HCT116 (cell line): ENCODE data around the gene MNX1. TPM values are rescaled to one million over a fixed set of nuclear protein-coding genes. Genes with fewer than 3 reads are reported as not detected.

Experiments
- ATAC-seq: fragments of 200-7000 bp; cut with Tn5 transposase; 2 replicates; pipeline ENCODE4 v1.9.1; 2020; ENCODE audit warnings: mild to moderate bottlenecking, moderate library complexity
- BruUV-seq: library from RNA; stranded (reverse); fragments of 400-500 nt; replicated peaks from 2 replicates; lab custom pipeline; 2021; lab: Mats Ljungman, UMichigan
- CTCF ChIA-PET: fragments of 300-600 bp; sonication (Branson Sonifier 250); formaldehyde crosslinking; loops from one replicate; lab custom pipeline; 2021; ENCODE audit warnings: antibody characterized with exemption; lab: Charles Lee
- POLR2A ChIA-PET: fragments of 300-600, 350-600 bp; sonication (Branson Sonifier 250); formaldehyde crosslinking; loops from one replicate; lab custom pipeline; 2021; ENCODE audit warnings: antibody characterized with exemption; lab: Charles Lee
- RAD21 ChIA-PET, 2 experiments: fragments of 300-600 bp; sonication (Branson Sonifier 250); formaldehyde crosslinking; loops; one replicate each; lab custom pipeline; 2023; ENCODE audit warnings: low total read pairs in 2 of 2; ENCODE audit not compliant: uncharacterized antibody in 2 of 2, unreplicated experiment in 2 of 2, low non-redundant PET in 1 of 2; lab: Charles Lee
- DNase-seq: peaks from one replicate; pipeline ENCODE4 v3.0.0-alpha.2; 2010; ENCODE audit warnings: low read depth, low spot score
- H2AFZ ChIP-seq: fragments of 200-600 bp; shearing (Covaris generic), sonication (generic); 2 replicates; pipeline ENCODE4 v1.6.1; 2017; ENCODE audit warnings: low read depth, mixed run types, mixed read lengths, antibody characterized with exemption, low read length; ENCODE audit not compliant: poor library complexity, severe bottlenecking
- H3K27ac ChIP-seq: 2 replicates; pipeline ENCODE4 v1.5.1; 2012; ENCODE audit warnings: low read depth, low read length
- H3K27me3 ChIP-seq: fragments of 200-600 bp; sonication (generic); 2 replicates; pipeline ENCODE4 v1.6.1; 2016; ENCODE audit warnings: mixed run types, low read length, mixed read lengths; ENCODE audit not compliant: insufficient read depth
- H3K36me3 ChIP-seq, 2 experiments: fragments of 200-500 bp in 1 of 2; fragments of 200-600 bp in 1 of 2; sonication (Bioruptor generic) in 1 of 2; sonication (generic) in 1 of 2; 2 replicates each; pipeline versions ENCODE4 v1.5.1 to v1.6.1; 2014 to 2016; ENCODE audit warnings: low read length in 2 of 2, inconsistent platforms in 1 of 2, mixed read lengths in 1 of 2, mixed run types in 1 of 2; ENCODE audit not compliant: insufficient read depth in 2 of 2, control insufficient read depth in 1 of 2
- H3K4me1 ChIP-seq, 2 experiments: fragments of 200-600 bp in 1 of 2; sonication (generic) in 1 of 2; 2 replicates each; pipeline versions ENCODE4 v1.5.1 to v1.6.1; 2012 to 2017; ENCODE audit warnings: low read length in 2 of 2, inconsistent platforms in 1 of 2, mild to moderate bottlenecking in 1 of 2, mixed read lengths in 1 of 2, mixed run types in 1 of 2, moderate library complexity in 1 of 2; ENCODE audit not compliant: insufficient read depth in 2 of 2, control insufficient read depth in 1 of 2
- H3K4me2 ChIP-seq: fragments of 200-600 bp; sonication (generic); 2 replicates; pipeline ENCODE4 v1.6.1; 2017; ENCODE audit warnings: mixed run types, low read length, mixed read lengths
- H3K4me3 ChIP-seq, 2 experiments: fragments of 200-600 bp in 1 of 2; sonication (generic) in 1 of 2; replicated peaks in 1 of 2; 2 replicates each; pipeline ENCODE4 v1.5.1; 2011 to 2016; ENCODE audit warnings: low read length in 2 of 2, control low read depth in 1 of 2, low read depth in 1 of 2, mild to moderate bottlenecking in 1 of 2, mixed read lengths in 1 of 2, mixed run types in 1 of 2
- H3K79me2 ChIP-seq: fragments of 200-600 bp; sonication (generic); 2 replicates; pipeline ENCODE4 v1.6.1; 2017; ENCODE audit warnings: mild to moderate bottlenecking, mixed run types, low read length, moderate library complexity, mixed read lengths; ENCODE audit not compliant: insufficient read depth
- H3K9ac ChIP-seq: fragments of 200-600 bp; sonication (generic); 2 replicates; pipeline ENCODE4 v1.6.1; 2016; ENCODE audit warnings: low read length, mixed read lengths
- H3K9me2 ChIP-seq: fragments of 200-600 bp; sonication (generic), shearing (Covaris generic); 2 replicates; pipeline ENCODE4 v1.6.1; 2017; ENCODE audit warnings: mixed run types, mild to moderate bottlenecking, moderate library complexity; ENCODE audit not compliant: insufficient read depth
- H3K9me3 ChIP-seq, 2 experiments: fragments of 200-500 bp in 1 of 2; fragments of 200-600 bp in 1 of 2; sonication (Bioruptor generic) in 1 of 2; sonication (generic) in 1 of 2; 2 replicates each; pipeline ENCODE4 v1.6.1; 2014 to 2017; ENCODE audit warnings: low read length in 2 of 2, mixed read lengths in 2 of 2, inconsistent platforms in 1 of 2, low read depth in 1 of 2, mild to moderate bottlenecking in 1 of 2, mixed run types in 1 of 2, moderate library complexity in 1 of 2; ENCODE audit not compliant: control insufficient read depth in 1 of 2, insufficient read depth in 1 of 2
- H4K20me1 ChIP-seq: fragments of 200-600 bp; sonication (generic), shearing (Covaris generic); 2 replicates; pipeline ENCODE4 v1.6.1; 2017; ENCODE audit warnings: mixed run types, mild to moderate bottlenecking, moderate library complexity; ENCODE audit not compliant: insufficient read depth
- CEBPB ChIP-seq: IDR thresholded peaks from 2 replicates; pipeline ENCODE4 v1.6.1; 2012; ENCODE audit warnings: low read depth
- CTCF ChIP-seq, 3 experiments: fragments of 200-600 bp in 1 of 3; sonication (generic) in 1 of 3; IDR thresholded peaks in 2 of 3; conservative IDR thresholded peaks in 1 of 3; 2 replicates each; pipeline ENCODE4 v1.5.1; 2012 to 2017; ENCODE audit warnings: low read depth in 2 of 3, low read length in 2 of 3, antibody characterized with exemption in 1 of 3, borderline replicate concordance in 1 of 3, control low read depth in 1 of 3, mild to moderate bottlenecking in 1 of 3, mixed read lengths in 1 of 3, mixed run types in 1 of 3, moderate library complexity in 1 of 3; ENCODE audit not compliant: insufficient read depth in 1 of 3
- ELF1 ChIP-seq: IDR thresholded peaks from 2 replicates; pipeline ENCODE4 v1.6.1; 2012; ENCODE audit warnings: low read depth, borderline replicate concordance
- EZH2 ChIP-seq: fragments of 200-600 bp; sonication (generic); IDR thresholded peaks from 2 replicates; pipeline ENCODE4 v1.6.1; 2017; ENCODE audit warnings: antibody characterized with exemption, mixed run types
- EZH2phosphoT487 ChIP-seq: fragments of 200-600 bp; IDR thresholded peaks from 2 replicates; pipeline ENCODE4 v1.6.1; 2018; ENCODE audit warnings: antibody characterized with exemption, borderline replicate concordance
- FOSL1 ChIP-seq: IDR thresholded peaks from 2 replicates; pipeline ENCODE4 v1.6.1; 2012; ENCODE audit warnings: low read depth
- POLR2A ChIP-seq: IDR thresholded peaks from 2 replicates; pipeline ENCODE4 v1.7.0; 2011; ENCODE audit warnings: borderline replicate concordance; ENCODE audit not compliant: insufficient read depth, insufficient read length; ENCODE audit errors: extremely low read depth
- POLR2AphosphoS5 ChIP-seq: IDR thresholded peaks from 2 replicates; pipeline ENCODE4 v1.6.1; 2011; ENCODE audit warnings: mild to moderate bottlenecking, low read depth, low read length, moderate library complexity
- SRF ChIP-seq: IDR thresholded peaks from 2 replicates; pipeline ENCODE4 v1.6.1; 2012; ENCODE audit warnings: low read depth
- YY1 ChIP-seq: IDR thresholded peaks from 2 replicates; pipeline ENCODE4 v1.6.1; 2011; ENCODE audit warnings: low read length, low read depth, moderate library complexity, mild to moderate bottlenecking; ENCODE audit not compliant: insufficient replicate concordance; ENCODE audit errors: extremely low read depth
- ZBTB33 ChIP-seq: IDR thresholded peaks from 2 replicates; pipeline ENCODE4 v1.6.1; 2011; ENCODE audit warnings: mild to moderate bottlenecking, low read length, moderate library complexity; ENCODE audit not compliant: insufficient replicate concordance; ENCODE audit errors: extremely low read depth
- ZFX ChIP-seq: fragments of 450-650 bp; IDR thresholded peaks from 2 replicates; pipeline ENCODE4 v1.6.1; 2017
- ZNF274 ChIP-seq: fragments of 200-500 bp; sonication (Bioruptor generic); IDR thresholded peaks from 2 replicates; pipeline ENCODE4 v1.6.1; 2014; ENCODE audit warnings: mild to moderate bottlenecking, low read depth, low read length, inconsistent platforms
- intact Hi-C: fragments of 100-400 bp; cut with micrococcal nuclease; formaldehyde crosslinking; loops from 2 replicates; pipeline ENCODE4 v1.10.0; 2022
- total RNA-seq: library from RNA; stranded (reverse); gene quantifications from one replicate; pipeline ENCODE4 v1.2.1, GENCODE V29; 2021; ENCODE audit not compliant: unreplicated experiment

MNX1 gene
- total RNA-seq, 1 experiment from 2014 or later = 7.7 TPM

GRCh38 chr7:157017149-157017548 is 6.7 kb upstream of the MNX1 start:
- DNase-seq (no peak), ATAC-seq (no peak)
- H4K20me1 ChIP-seq = no peaks in the 10 kb centered on the region
- POLR2A ChIA-PET = no interaction called here
- no peaks in the 10 kb centered on the region for H3K9me2 ChIP-seq
- no peak overlapping the region for H2AFZ ChIP-seq
- H3K36me3 ChIP-seq = no peaks in the 10 kb centered on the region
- CTCF ChIA-PET = no interaction called here
- no peak overlapping the region for H3K9ac ChIP-seq
- H3K27ac ChIP-seq = no peak overlapping the region
- intact Hi-C loops = no loop called here
- no TSS peak for BruUV-seq
- no peaks in the 10 kb centered on the region for H3K79me2 ChIP-seq
- RAD21 ChIA-PET = no interaction called here
- no peak overlapping the region for H3K4me2 ChIP-seq
- no peak for TF ChIP-seq EZH2phosphoT487
- H3K9me3 ChIP-seq = no peaks in the 10 kb centered on the region
- peaks cover 0 to 1% of the 10 kb centered on the region in 2 experiments; a peak in 3 of 4 replicates for H3K4me1 ChIP-seq
- H3K27me3 ChIP-seq = no peaks in the 10 kb centered on the region
- H3K4me3 ChIP-seq = no peak overlapping the region

- POLR2A ChIA-PET = no interaction called here
- Histone ChIP-seq H3K79me2 (peaks cover 3% of the 10 kb centered on the region; the same call in 1 of the 2 replicates), H3K9me2 (no peaks in the 10 kb centered on the region), H3K27me3 (no peaks in the 10 kb centered on the region), H4K20me1 (no peaks in the 10 kb centered on the region), H3K4me3 (no peak overlapping the region), H2AFZ (no peak overlapping the region), H3K36me3 (no peaks in the 10 kb centered on the region), H3K9ac (no peak overlapping the region), H3K27ac (no peak overlapping the region), H3K4me2 (no peak overlapping the region), H3K9me3 (no peaks in the 10 kb centered on the region), H3K4me1 (peaks cover 5 to 8% of the 10 kb centered on the region in 2 experiments; a peak in 3 of 4 replicates)
- CTCF ChIA-PET = no interaction called here
- RAD21 ChIA-PET = no interaction called here
- no peak for ATAC-seq
- intact Hi-C loops = no loop called here
- DNase-seq = no peak
- no TSS peak for BruUV-seq
- TF ChIP-seq ZFX = no peak
- TF ChIP-seq POLR2A = no peak
- no peak for TF ChIP-seq SRF
- TF ChIP-seq ZNF274 = no peak
- TF ChIP-seq FOSL1 = no peak
- TF ChIP-seq ELF1 = no peak
- no peak for TF ChIP-seq CEBPB
- TF ChIP-seq ZBTB33 = no peak
- TF ChIP-seq YY1 = no peak
- no peak for TF ChIP-seq POLR2AphosphoS5
- TF ChIP-seq CTCF (IDR thresholded peaks at IDR 0.05 in 2 of 3, conservative IDR thresholded peaks at IDR 0.05 in 1 of 3; ENCODE audit: borderline replicate concordance in 1 of 3, insufficient read depth in 1 of 3, low read depth in 2 of 3, low read length in 2 of 3) = no peak
- TF ChIP-seq EZH2phosphoT487 = no peak
- TF ChIP-seq EZH2 = no peak
These were observed 6.0 kb upstream of the MNX1 start for GRCh38 chr7:157016352-157017041.
